Breast epithelium (tissue), 3 donors: ENCODE results near the gene HOXC13.

ENCODE experiments used
- POLR2A ChIP-seq: fragments of 450-650 bp; IDR thresholded peaks from one replicate; pipeline ENCODE4 v1.6.1; 2016; ENCODE audit warnings: antibody characterized with exemption, mild to moderate bottlenecking, moderate library complexity
- POLR2AphosphoS5 ChIP-seq, 3 donors: sonication (generic); formaldehyde crosslinking; IDR thresholded peaks; one replicate each; pipeline ENCODE4 v1.6.1; 2017; ENCODE audit warnings: antibody characterized with exemption in 3 of 3
- TF ChIP-seq, protein P1 (sequence below), 3 donors: fragments of 450-650 bp; IDR thresholded peaks; one replicate each; pipeline ENCODE4 v1.5.1; 2016 to 2017; ENCODE audit warnings: antibody characterized with exemption in 3 of 3, mild to moderate bottlenecking in 3 of 3, moderate library complexity in 3 of 3

DNA sequence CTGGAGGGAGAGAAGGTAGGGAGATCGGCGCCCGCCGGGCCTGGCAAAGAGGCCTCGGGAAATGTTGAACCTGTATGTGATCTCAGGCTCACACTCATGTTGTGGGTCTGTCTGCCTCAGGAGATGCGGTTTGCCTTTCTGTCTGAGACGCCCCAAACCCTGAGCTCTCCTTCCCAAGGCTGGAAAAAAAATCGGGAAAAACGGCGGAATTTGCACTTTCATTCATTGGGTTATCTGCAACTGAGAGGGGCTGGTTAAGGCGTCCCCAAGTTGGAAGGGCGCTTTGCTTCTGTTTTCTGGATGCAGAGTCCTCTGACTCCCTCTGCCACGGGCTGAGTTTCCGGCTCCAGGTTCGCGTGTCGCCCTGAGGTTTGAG, 56.4 kb downstream of the HOXC13 start:
- TF ChIP-seq, protein P1, sequence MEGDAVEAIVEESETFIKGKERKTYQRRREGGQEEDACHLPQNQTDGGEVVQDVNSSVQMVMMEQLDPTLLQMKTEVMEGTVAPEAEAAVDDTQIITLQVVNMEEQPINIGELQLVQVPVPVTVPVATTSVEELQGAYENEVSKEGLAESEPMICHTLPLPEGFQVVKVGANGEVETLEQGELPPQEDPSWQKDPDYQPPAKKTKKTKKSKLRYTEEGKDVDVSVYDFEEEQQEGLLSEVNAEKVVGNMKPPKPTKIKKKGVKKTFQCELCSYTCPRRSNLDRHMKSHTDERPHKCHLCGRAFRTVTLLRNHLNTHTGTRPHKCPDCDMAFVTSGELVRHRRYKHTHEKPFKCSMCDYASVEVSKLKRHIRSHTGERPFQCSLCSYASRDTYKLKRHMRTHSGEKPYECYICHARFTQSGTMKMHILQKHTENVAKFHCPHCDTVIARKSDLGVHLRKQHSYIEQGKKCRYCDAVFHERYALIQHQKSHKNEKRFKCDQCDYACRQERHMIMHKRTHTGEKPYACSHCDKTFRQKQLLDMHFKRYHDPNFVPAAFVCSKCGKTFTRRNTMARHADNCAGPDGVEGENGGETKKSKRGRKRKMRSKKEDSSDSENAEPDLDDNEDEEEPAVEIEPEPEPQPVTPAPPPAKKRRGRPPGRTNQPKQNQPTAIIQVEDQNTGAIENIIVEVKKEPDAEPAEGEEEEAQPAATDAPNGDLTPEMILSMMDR (IDR thresholded peaks at IDR 0.05), result no peak
- TF ChIP-seq POLR2A (no peak), POLR2AphosphoS5 (IDR thresholded peaks at IDR 0.05) (no peak)
